GM23248 (cell line): ENCODE measurements around the gene DET1. TPM values are rescaled to one million over a fixed set of nuclear protein-coding genes. Genes with fewer than 3 reads are reported as not detected.
"Not testable (repeated sequence)": the region's sequence is repeated elsewhere in the genome, so short reads cannot be mapped to it uniquely, and the experiment has no call there.

Experiments
- DNase-seq: peaks from one replicate; pipeline ENCODE4 v3.0.0-alpha.2; 2015
- H2AFZ ChIP-seq: fragments of 200-600 bp; sonication (generic); 2 replicates; pipeline ENCODE4 v1.6.1; 2016; ENCODE audit warnings: antibody characterized with exemption
- H3F3A ChIP-seq: fragments of 200-600 bp; sonication (generic); 2 replicates; pipeline ENCODE4 v1.6.1; 2016; ENCODE audit warnings: mild to moderate bottlenecking, antibody characterized with exemption, mixed run types; ENCODE audit not compliant: insufficient read depth
- H3K27ac ChIP-seq: fragments of 200-600 bp; sonication (generic); 2 replicates; pipeline ENCODE4 v1.5.1; 2016; ENCODE audit warnings: mild to moderate bottlenecking
- H3K27me3 ChIP-seq: fragments of 200-600 bp; sonication (generic); replicated peaks from 2 replicates; pipeline ENCODE4 v1.6.1; 2016; ENCODE audit warnings: mild to moderate bottlenecking; ENCODE audit not compliant: insufficient read depth
- H3K36me3 ChIP-seq: fragments of 200-600 bp; sonication (generic); 2 replicates; pipeline ENCODE4 v1.6.1; 2016; ENCODE audit warnings: low read depth, mild to moderate bottlenecking
- H3K4me1 ChIP-seq: fragments of 200-600 bp; sonication (generic); 2 replicates; pipeline ENCODE4 v1.6.1; 2016; ENCODE audit warnings: mild to moderate bottlenecking; ENCODE audit not compliant: insufficient read depth
- H3K4me2 ChIP-seq: fragments of 200-600 bp; sonication (generic); one replicate; pipeline ENCODE4 v1.6.1; 2016; ENCODE audit warnings: mild to moderate bottlenecking; ENCODE audit not compliant: unreplicated experiment
- H3K4me3 ChIP-seq: fragments of 200-600 bp; sonication (generic); 2 replicates; pipeline ENCODE4 v1.5.1; 2016; ENCODE audit warnings: mild to moderate bottlenecking
- H3K79me2 ChIP-seq: fragments of 200-600 bp; sonication (generic); 2 replicates; pipeline ENCODE4 v1.6.1; 2016; ENCODE audit warnings: mild to moderate bottlenecking; ENCODE audit not compliant: insufficient read depth
- H3K9ac ChIP-seq: fragments of 200-600 bp; sonication (generic); 2 replicates; pipeline ENCODE4 v1.6.1; 2016; ENCODE audit warnings: mild to moderate bottlenecking
- H3K9me2 ChIP-seq: fragments of 200-600 bp; sonication (generic); 2 replicates; pipeline ENCODE4 v1.6.1; 2016; ENCODE audit warnings: mixed run types, mild to moderate bottlenecking, moderate library complexity; ENCODE audit not compliant: insufficient read depth
- H3K9me3 ChIP-seq: fragments of 200-600 bp; sonication (generic); one replicate; pipeline ENCODE4 v1.6.1; 2017; ENCODE audit warnings: low read depth
- H4K20me1 ChIP-seq: fragments of 200-600 bp; sonication (generic); 2 replicates; pipeline ENCODE4 v1.6.0; 2016; ENCODE audit not compliant: insufficient read depth
- EZH2 ChIP-seq: fragments of 200-600 bp; sonication (generic); IDR thresholded peaks from 2 replicates; pipeline ENCODE4 v1.6.1; 2018; ENCODE audit warnings: antibody characterized with exemption, mild to moderate bottlenecking; ENCODE audit not compliant: insufficient read depth, poor library complexity, severe bottlenecking
- EZH2phosphoT487 ChIP-seq: fragments of 200-600 bp; sonication (generic); IDR thresholded peaks from 2 replicates; pipeline ENCODE4 v1.6.1; 2018; ENCODE audit warnings: antibody characterized with exemption, moderate library complexity, mild to moderate bottlenecking, low read depth; ENCODE audit not compliant: insufficient read depth
- WGBS, 2 experiments: methylation state at CpG; one replicate each; pipeline ENCODE4 v1.1.6; 2015 to 2017; ENCODE audit warnings: low lambda C conversion rate in 2 of 2, low coverage in 1 of 2; ENCODE audit errors: missing lambda C conversion rate in 2 of 2; 5-methylcytosine and 5-hydroxymethylcytosine counted together
- in situ Hi-C: fragments of 300-500 bp; cut with MboI; formaldehyde crosslinking; loops from 2 replicates; pipeline ENCODE4 v1.15.0; 2020
- polyA plus RNA-seq: library from polyadenylated mRNA; unstranded; fragments of >200 nt; fragmentation: Nextera tagmentation; extraction: Ambion mirVana; gene quantifications from 2 replicates; pipeline ENCODE4 v1.2.1, GENCODE V29; 2016
- total RNA-seq: library from RNA; depleted of rRNA; stranded (reverse); fragments of >200 nt; shearing (Covaris generic); gene quantifications from 2 replicates; pipeline ENCODE4 v1.2.3, GENCODE V29; 2014

Gene DET1
- total and polyA plus RNA-seq, 2 experiments from 2014 or later = 5.5 to 10.2 TPM

DNA sequence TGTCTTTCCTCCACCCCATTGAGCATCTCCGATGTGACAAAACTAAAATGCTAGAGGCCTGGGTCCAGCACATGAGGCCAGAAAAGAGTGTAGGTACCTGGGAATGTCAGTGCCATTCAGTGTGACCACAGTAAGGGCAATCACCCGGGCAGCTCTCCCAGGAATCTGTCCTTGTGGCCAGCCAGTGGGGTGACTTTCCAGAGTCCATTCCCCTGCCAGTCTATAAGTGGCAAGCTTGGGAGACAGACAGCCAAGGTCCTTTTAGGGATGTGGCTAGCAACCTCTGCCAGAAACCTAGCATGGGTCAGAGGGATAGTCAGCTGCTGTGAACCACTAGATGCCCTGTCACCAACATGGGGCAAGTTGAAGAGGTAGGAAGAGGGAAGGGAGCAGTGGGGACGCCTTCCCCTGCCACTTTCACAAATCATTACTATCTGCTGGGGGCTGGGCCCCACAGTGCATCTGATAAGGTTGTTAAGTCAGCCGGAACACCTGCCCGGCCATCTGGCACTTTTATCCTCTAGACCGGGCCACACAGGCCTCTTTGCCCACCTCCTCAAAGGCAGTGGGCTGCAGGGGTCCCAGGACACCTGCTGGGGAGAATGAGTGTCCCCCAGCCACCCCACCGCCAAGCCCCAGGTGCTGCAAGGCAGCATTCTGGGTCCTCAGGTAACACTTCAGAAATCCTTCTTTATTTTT lies 24.8 kb upstream of the DET1 start:
- no peak for TF ChIP-seq EZH2phosphoT487
- TF ChIP-seq EZH2 = no peak
- Histone ChIP-seq H3K36me3 (no peaks in the 10 kb centered on the region), H3F3A (no peaks in the 10 kb centered on the region), H3K9me3 (no peaks in the 10 kb centered on the region), H3K27ac (no peak overlapping the region), H3K4me3 (no peak overlapping the region), H4K20me1 (no peaks in the 10 kb centered on the region), H3K9ac (no peak overlapping the region), H3K9me2 (no peaks in the 10 kb centered on the region), H3K4me2 (no peak overlapping the region), H3K27me3 (no peaks in the 10 kb centered on the region), H2AFZ (no peak overlapping the region), H3K4me1 (no peaks in the 10 kb centered on the region), H3K79me2 (no peaks in the 10 kb centered on the region)
- WGBS, 2 experiments = 15 to 22% methylated on average over 7 of the region's 7 CpGs
- in situ Hi-C loops = no loop called here
- DNase-seq = no peak

DNA sequence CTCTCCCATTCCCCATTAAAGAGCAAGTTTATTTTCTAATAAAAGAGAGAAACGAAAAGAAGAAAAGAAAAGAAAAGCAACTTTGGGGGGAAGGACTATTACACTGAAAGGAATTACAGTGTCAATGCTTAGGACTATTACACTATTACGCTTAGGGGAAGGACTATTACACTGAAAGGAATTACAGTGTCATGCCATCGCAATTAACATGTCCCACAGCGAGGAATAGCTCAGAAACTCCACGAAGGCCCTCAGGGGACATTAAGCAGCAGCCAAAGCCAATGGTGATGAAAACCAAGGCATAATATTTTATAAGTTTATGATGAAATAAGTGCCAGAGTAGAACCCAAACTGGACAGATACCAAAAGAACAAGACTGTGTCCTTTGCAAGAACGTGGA lies 22.1 kb upstream of the DET1 start:
- no peak overlapping the region for H2AFZ ChIP-seq
- no peak for DNase-seq
- no peaks in the 10 kb centered on the region for H3K9me2 ChIP-seq
- H3K4me3 ChIP-seq = no peak overlapping the region
- no peak overlapping the region for H3K27ac ChIP-seq
- no peaks in the 10 kb centered on the region for H3K9me3 ChIP-seq
- H3K4me2 ChIP-seq = no peak overlapping the region
- H3K4me1 ChIP-seq = no peaks in the 10 kb centered on the region
- no peaks in the 10 kb centered on the region for H3K36me3 ChIP-seq
- TF ChIP-seq EZH2phosphoT487 (no peak), EZH2 (no peak)
- no peaks in the 10 kb centered on the region for H3K27me3 ChIP-seq
- H3K79me2 ChIP-seq = no peaks in the 10 kb centered on the region
- no peak overlapping the region for H3K9ac ChIP-seq
- in situ Hi-C loops = no loop called here
- 34 to 35% methylated on average over 6 of the region's 6 CpGs for WGBS, 2 experiments
- no peaks in the 10 kb centered on the region for H3F3A ChIP-seq
- H4K20me1 ChIP-seq = no peaks in the 10 kb centered on the region

DNA sequence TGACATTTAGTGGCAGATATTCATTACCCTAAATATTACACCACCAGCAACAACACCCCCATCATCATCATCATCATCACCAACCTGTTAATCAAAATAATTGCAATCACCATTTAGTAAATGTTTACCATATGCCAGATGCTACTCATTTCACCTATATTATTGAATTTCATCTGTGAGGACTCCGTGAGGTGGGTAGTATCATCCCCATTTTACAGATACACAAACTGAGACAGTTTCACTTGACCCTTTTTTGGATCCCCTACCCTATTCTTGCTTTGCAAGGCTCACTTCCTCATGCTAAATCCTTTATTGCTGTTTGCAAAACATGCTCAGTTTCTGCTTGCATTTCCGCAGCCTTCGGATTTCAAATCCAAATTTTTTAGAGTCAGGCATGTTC lies 18.3 kb upstream of the DET1 start:
- Histone ChIP-seq H3K27me3 (no peaks in the 10 kb centered on the region), H3K9me2 (no peaks in the 10 kb centered on the region), H3K4me3 (no peak overlapping the region), H3F3A (no peaks in the 10 kb centered on the region), H3K79me2 (no peaks in the 10 kb centered on the region), H3K27ac (no peak overlapping the region), H4K20me1 (no peaks in the 10 kb centered on the region), H3K36me3 (no peaks in the 10 kb centered on the region), H3K9ac (no peak overlapping the region), H3K4me1 (no peaks in the 10 kb centered on the region), H3K9me3 (no peaks in the 10 kb centered on the region), H3K4me2 (no peak overlapping the region), H2AFZ (no peak overlapping the region)
- DNase-seq = no peak
- in situ Hi-C loops = no loop called here
- TF ChIP-seq EZH2phosphoT487 = no peak
- no peak for TF ChIP-seq EZH2
- WGBS, 2 experiments = 58 to 67% methylated on average over 3 of the region's 3 CpGs

- H3K4me2 ChIP-seq = no peak overlapping the region
- no peaks in the 10 kb centered on the region for H4K20me1 ChIP-seq
- H3K4me1 ChIP-seq = no peaks in the 10 kb centered on the region
- in situ Hi-C loops = no loop called here
- H3K79me2 ChIP-seq = no peaks in the 10 kb centered on the region
- H3K9me3 ChIP-seq = no peaks in the 10 kb centered on the region
- no peaks in the 10 kb centered on the region for H3F3A ChIP-seq
- H3K27me3 ChIP-seq = no peaks in the 10 kb centered on the region
- no peaks in the 10 kb centered on the region for H3K9me2 ChIP-seq
- no peak overlapping the region for H3K9ac ChIP-seq
- H2AFZ ChIP-seq = no peak overlapping the region
- no peak overlapping the region for H3K27ac ChIP-seq
- no peak for DNase-seq
- 66 to 76% methylated on average over 5 of the region's 5 CpGs for WGBS, 2 experiments
- TF ChIP-seq EZH2phosphoT487 = no peak
- TF ChIP-seq EZH2 = no peak
- no peak overlapping the region for H3K4me3 ChIP-seq
- no peaks in the 10 kb centered on the region for H3K36me3 ChIP-seq
Observed at GRCh38 chr15:88563638-88564037, 17.2 kb upstream of the DET1 start.

DNA sequence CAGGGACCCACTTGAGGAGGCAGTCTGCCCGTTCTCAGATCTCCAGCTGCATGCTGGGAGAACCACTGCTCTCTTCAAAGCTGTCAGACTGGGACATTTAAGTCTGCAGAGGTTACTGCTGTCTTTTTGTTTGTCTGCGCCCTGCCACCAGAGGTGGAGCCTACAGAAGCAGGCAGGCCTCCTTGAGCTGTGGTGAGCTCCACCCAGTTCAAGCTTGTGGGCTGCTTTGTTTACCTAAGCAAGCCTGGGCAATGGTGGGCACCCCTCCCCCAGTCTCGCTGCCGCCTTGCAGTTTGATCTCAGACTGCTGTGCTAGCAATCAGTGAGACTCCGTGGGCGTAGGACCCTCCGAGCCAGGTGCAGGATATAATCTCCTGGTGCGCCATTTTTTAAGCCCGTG lies 13.1 kb upstream of the DET1 start:
- H3K79me2 ChIP-seq, H3K27me3 ChIP-seq, in situ Hi-C loops, H3F3A ChIP-seq, H3K9me2 ChIP-seq, H3K4me3 ChIP-seq, H3K9me3 ChIP-seq, H3K9ac ChIP-seq, H3K4me1 ChIP-seq, H4K20me1 ChIP-seq, H3K36me3 ChIP-seq, H2AFZ ChIP-seq, DNase-seq, H3K27ac ChIP-seq, H3K4me2 ChIP-seq: not testable (repeated sequence)
- 55 to 57% methylated on average over 9 of the region's 9 CpGs for WGBS, 2 experiments

DNA sequence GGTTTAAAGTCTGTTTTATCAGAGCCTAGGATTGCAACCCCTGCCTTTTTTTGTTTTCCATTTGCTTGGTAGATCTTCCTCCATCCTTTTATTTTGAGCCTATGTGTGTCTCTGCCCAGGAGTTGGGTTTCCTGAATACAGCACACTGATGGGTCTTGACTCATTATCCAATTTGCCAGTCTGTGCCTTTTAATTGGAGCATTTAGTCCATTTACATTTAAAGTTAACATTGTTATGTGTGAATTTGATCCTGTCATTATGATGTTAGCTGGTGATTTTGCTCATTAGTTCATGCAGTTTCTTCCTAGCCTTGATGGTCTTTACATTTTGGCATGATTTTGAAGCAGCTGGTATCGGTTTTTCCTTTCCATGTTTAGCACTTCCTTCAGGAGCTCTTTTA lies 11.5 kb upstream of the DET1 start:
- DNase-seq = not testable (repeated sequence)

DNA sequence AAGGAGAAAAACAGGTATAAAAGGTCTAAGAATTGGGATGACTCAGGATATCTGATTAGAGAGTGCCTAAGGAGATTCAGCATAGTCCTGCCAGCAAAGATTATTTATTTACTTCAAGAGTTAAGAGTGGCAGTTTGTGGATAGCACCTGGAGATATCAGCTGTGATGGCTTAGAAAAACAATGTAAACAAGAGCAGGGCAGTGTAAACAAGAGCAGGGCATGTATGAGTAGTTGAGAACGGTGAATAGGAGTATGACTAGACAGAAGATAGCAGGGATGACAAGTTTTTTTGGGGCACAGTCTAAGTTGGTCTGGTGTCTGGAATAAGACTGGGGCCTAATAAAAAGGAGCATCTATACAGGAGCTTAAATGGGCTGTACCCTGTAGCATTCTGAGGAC lies 1.5 kb upstream of the DET1 start:
- H3K4me1 ChIP-seq, H2AFZ ChIP-seq, H3K9me3 ChIP-seq, H3K4me3 ChIP-seq, H3K9ac ChIP-seq, H3F3A ChIP-seq, H3K9me2 ChIP-seq, in situ Hi-C loops, H4K20me1 ChIP-seq, H3K27ac ChIP-seq, H3K4me2 ChIP-seq, DNase-seq, H3K27me3 ChIP-seq, H3K36me3 ChIP-seq, H3K79me2 ChIP-seq: not testable (repeated sequence)
- WGBS, 2 experiments = 82% methylated on average over 1 of the region's 1 CpG

More for the DNA sequence above, 11.5 kb upstream of the DET1 start:
- H3K36me3 ChIP-seq, H4K20me1 ChIP-seq, in situ Hi-C loops, H3K79me2 ChIP-seq, H3K4me2 ChIP-seq, H3K4me1 ChIP-seq, H3F3A ChIP-seq, H3K9ac ChIP-seq, H2AFZ ChIP-seq, H3K27ac ChIP-seq, H3K9me2 ChIP-seq, H3K4me3 ChIP-seq, H3K27me3 ChIP-seq, H3K9me3 ChIP-seq: not testable (repeated sequence)
- 55 to 57% methylated on average over 1 of the region's 1 CpG for WGBS, 2 experiments
